Measurements from ENCODE around the gene SIAH2. TPM values are rescaled to one million over a fixed set of nuclear protein-coding genes. Genes with fewer than 3 reads are reported as not detected.

Gene SIAH2
- total RNA-seq, 4 donors from 2014 or later, result 25.3 to 37.9 (median 28.0) TPM

DNA sequence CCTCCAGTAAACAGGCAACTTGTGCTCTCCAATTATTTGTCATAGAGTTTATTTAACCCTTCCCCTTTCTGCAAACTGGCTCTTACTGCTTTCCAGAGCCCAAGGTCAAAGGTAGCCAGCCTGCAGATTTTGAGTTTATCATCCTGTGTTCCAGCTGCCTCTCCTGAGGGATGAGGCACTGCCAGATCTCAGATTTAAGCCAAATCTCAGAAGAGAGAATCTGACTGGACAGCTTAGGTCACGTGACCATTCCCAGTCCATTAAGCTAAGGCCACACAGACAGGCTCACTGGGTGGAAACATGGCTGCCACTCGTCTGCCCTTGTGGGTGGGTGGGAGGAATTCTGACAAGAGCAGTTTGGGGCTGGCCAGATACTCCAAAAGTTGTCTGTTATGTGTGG lies 8.6 kb upstream of the SIAH2 start:
- TF ChIP-seq, protein P1, sequence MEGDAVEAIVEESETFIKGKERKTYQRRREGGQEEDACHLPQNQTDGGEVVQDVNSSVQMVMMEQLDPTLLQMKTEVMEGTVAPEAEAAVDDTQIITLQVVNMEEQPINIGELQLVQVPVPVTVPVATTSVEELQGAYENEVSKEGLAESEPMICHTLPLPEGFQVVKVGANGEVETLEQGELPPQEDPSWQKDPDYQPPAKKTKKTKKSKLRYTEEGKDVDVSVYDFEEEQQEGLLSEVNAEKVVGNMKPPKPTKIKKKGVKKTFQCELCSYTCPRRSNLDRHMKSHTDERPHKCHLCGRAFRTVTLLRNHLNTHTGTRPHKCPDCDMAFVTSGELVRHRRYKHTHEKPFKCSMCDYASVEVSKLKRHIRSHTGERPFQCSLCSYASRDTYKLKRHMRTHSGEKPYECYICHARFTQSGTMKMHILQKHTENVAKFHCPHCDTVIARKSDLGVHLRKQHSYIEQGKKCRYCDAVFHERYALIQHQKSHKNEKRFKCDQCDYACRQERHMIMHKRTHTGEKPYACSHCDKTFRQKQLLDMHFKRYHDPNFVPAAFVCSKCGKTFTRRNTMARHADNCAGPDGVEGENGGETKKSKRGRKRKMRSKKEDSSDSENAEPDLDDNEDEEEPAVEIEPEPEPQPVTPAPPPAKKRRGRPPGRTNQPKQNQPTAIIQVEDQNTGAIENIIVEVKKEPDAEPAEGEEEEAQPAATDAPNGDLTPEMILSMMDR (IDR thresholded peaks at IDR 0.05; ENCODE audit: low read depth), result no peak

DNA sequence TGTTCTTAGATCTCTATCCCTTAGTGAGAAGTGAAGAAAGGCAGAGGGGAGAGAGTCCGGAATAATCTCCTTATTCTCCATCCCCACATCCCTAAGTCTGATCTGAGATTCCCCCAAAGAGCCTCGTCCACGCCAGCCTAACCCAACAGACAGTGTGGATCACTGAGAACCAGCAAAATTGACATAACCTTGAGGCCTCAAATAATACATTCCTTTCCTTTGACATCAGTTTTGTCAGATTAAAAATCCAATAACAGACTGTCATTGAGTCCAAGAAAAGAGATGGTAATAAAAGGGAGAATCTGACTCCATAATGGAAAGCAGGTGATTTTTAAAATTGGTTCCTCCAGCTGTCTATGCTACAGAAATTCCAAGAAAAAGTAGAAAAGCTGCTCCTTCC lies 7.7 kb upstream of the SIAH2 start:
- TF ChIP-seq, protein P1 (IDR thresholded peaks at IDR 0.05; ENCODE audit: low read depth), result no peak

DNA sequence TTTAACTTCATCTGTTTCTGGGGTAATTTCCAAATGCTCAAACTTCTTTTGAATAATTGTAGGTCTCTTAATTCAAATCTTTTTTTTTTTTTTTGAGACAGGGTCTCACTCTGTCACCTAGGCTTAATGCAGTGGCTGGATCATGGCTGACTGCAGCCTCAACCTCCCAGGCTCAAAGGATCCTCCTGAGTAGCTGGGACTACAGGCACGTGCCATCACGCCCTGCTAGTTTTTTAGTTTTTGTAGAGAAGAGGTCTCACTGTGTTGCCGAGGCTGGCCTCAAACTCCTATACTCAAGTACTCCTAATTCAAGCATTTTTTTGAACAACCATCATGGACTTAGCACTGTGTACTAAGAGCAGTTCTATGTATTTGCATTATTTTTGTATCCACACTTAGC lies 3.8 kb upstream of the SIAH2 start:
- TF ChIP-seq, protein P1 (IDR thresholded peaks at IDR 0.05; ENCODE audit: low read depth), result no peak

DNA sequence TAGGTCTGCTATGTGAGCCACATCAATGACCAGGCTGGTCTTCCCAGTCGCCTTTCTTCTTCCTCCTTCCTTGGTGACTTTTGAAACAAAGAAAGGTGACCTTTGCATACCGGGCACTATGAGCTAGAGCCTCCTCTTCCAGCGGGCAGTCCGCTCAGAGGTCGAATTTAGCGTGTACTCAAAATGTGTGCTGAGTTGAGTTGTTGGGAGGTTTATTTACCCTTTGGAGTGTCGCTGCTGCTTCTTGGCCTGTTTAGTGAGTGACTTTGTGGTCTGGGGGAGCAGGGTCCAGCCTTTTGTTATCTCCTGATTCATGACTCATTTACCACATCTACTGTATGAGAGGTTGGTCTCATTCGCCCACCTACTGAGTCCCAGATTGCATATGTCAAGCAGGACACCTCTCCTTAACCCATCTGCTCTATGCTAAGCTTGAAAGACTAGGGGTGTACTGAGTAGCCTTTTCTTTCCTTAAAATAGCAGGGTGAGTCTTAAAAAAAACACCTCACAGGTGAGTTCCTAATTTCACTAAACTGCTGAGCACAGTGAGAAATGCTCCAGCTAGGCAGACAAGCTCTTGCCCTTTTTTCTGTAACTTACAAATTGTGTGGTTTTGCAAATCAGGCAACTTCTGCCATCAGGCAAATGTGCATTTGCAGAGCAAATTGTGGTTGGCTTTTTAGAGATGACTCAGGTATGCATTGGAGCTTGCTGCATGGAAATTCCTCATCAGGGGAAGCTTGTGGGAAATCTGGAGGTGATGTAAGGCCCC lies 3.2 kb upstream of the SIAH2 start:
- TF ChIP-seq, protein P1 (IDR thresholded peaks at IDR 0.05; ENCODE audit: low read depth), result no peak

DNA sequence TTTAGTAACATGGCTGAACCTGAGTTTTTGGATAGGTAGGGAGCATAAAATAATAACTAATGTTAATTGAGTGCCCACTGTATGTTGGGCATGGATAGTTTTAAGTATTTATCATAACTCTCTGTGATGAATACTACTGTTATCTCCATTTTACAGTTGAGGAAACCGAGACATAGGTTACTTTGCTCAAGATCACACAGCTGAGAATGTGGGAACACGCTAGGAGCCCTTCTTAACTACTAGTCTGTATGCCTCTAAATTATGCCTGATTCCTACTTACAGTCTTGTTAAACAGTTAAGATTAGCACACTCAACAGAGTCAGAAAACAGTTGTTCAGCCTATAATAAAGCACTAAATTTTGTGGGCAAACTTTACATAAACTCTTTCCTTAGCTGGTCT lies 2.0 kb upstream of the SIAH2 start:
- TF ChIP-seq, protein P1 (IDR thresholded peaks at IDR 0.05; ENCODE audit: low read depth), result no peak

DNA sequence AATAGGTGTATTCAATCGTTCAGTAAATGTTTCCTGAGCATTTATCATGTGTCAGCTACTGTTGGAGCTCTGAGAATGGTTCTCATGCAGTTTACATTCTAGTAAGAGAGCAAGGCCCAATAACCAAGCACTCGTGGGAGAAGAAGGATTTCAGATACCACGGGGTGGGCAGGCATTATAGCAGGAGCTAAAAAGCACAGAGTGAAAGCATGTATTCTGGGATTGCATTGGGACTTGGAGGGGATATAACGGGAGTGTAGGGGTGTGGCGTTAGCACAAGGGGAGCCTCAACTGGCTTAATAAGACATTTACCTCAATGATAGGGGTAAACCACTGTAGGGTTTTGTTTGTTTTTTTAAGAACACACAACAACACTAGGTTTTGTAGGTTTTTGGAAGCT lies 1.6 kb upstream of the SIAH2 start:
- TF ChIP-seq, protein P1 (IDR thresholded peaks at IDR 0.05; ENCODE audit: low read depth), result no peak

DNA sequence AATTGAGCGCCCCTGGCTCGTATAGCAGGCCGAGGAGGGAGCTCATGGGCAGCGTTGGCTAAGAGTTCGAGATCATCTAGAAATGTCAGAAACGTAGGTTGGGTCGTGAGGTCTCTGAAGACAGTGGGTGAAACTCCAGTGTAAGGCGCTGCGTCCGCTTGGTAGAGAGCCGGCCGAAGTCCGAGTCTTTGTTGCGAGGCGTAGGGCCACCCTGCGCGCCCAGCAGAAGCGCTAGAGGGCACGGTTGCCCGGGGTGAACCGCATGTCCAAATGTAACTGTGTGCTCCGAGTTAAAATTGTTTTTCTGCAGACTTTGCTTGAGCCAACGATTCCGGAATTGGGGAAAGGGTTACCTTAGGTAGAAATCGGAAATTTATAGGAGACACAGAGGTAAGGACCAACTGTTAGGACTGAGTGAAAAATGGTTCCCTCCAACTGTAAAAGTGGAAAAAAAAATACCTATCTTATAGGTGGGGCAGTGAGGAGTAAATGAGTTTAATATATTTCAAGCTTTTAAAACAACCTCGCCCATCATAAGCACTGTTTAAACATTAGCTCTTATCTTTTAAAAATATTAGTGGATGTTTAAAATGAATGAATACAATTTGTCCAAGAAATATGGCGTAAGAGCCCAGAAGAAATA lies 993 bp upstream of the SIAH2 start:
- TF ChIP-seq, protein P1 (IDR thresholded peaks at IDR 0.05; ENCODE audit: low read depth), result no peak

Measured in subcutaneous adipose tissue (tissue), 4 donors.